Renal cortex interstitium (tissue), 15 donors: ENCODE results near the gene SLC38A9. TPM values are rescaled to one million over a fixed set of nuclear protein-coding genes. Genes with fewer than 3 reads are reported as not detected.
"Not testable (repeated sequence)": the region's sequence is repeated elsewhere in the genome, so short reads cannot be mapped to it uniquely, and the experiment has no call there.

Experiments used
- DNase-seq, 11 donors: peaks; one replicate each; pipeline ENCODE4 v3.0.0-alpha.2; 2013; ENCODE audit warnings: low read depth in 9 of 11, low spot score in 4 of 11; ENCODE audit errors: extremely low read depth in 1 of 11
- long read RNA-seq, 16 experiments: transcript quantifications; one replicate each; lab custom pipeline, GENCODE V29; 2026
- polyA plus RNA-seq, 3 donors: library from polyadenylated mRNA; unstranded; fragments of 120-200 nt; gene quantifications; one replicate each; pipeline ENCODE4 v1.2.1, GENCODE V29; 2013; ENCODE audit not compliant: insufficient read length in 3 of 3

SLC38A9 gene
- polyA plus RNA-seq = 10 to 100 TPM; 28.3 to 39.2 (median 34.5) TPM
- long read RNA-seq, donor 1 = 0 reads
- long read RNA-seq, donor 2 = 0 reads
- long read RNA-seq, donor 3, partial matches to known transcripts = 0 of 1 reads
- long read RNA-seq, donor 3, other reads (novel, unspliced or antisense) = 0 of 1 reads
- long read RNA-seq, donor 4 = 0 reads
- long read RNA-seq, donor 5 = 0 reads
- long read RNA-seq, donor 6 = 0 reads
- long read RNA-seq, donor 7, partial matches to known transcripts = 0 of 1 reads
- long read RNA-seq, donor 7, other reads (novel, unspliced or antisense) = 0 of 1 reads
- long read RNA-seq, donor 8 = 0 reads
- long read RNA-seq, donor 9, partial matches to known transcripts = 0 of 1 reads
- long read RNA-seq, donor 9, other reads (novel, unspliced or antisense) = 0 of 1 reads
- long read RNA-seq, donor 10, partial matches to known transcripts = 8 of 9 reads
- long read RNA-seq, donor 10, other reads (novel, unspliced or antisense) = 0 of 9 reads
- long read RNA-seq, donor 11 = 0 reads
- long read RNA-seq, donor 12 = 0 reads
- long read RNA-seq, donor 13 = 0 reads
- long read RNA-seq, donor 14, partial matches to known transcripts = 0 of 2 reads
- long read RNA-seq, donor 14, other reads (novel, unspliced or antisense) = 0 of 2 reads
- long read RNA-seq, donor 15 = 0 reads
- long read RNA-seq, donor 16, transcript SLC38A9-202 (16 exons, 2,927 nt) = major isoform, 7 of 8 reads
- long read RNA-seq, donor 16, partial matches to known transcripts = 0 of 8 reads
- long read RNA-seq, donor 16, other reads (novel, unspliced or antisense) = 0 of 8 reads

- DNase-seq = peak; percentile 81 to 95 (median 92)
Measured at GRCh38 chr5:55712023-55712859, at the start of gene SLC38A9. Gene SLC38A9, minus strand, starts transcription at chr5:55712324. Its CDS starts 14,366 bp downstream, at chr5:55697958.

- not testable (repeated sequence) for DNase-seq
Measured at GRCh38 chr5:55761721-55762120, 49.6 kb upstream of the SLC38A9 start.

GRCh38 chr5:55758714-55759113 lies 46.6 kb upstream of the SLC38A9 start:
- no peak for DNase-seq

GRCh38 chr5:55758231-55758630 lies 46.1 kb upstream of the SLC38A9 start:
- no peak for DNase-seq

GRCh38 chr5:55750499-55750898 lies 38.4 kb upstream of the SLC38A9 start:
- DNase-seq = no peak

GRCh38 chr5:55750063-55750462 lies 37.9 kb upstream of the SLC38A9 start:
- DNase-seq = no peak

GRCh38 chr5:55749387-55749786 lies 37.3 kb upstream of the SLC38A9 start:
- peak in 6 of 11 donors; percentile 4 to 18 (median 8) for DNase-seq

GRCh38 chr5:55747778-55748318 lies 35.7 kb upstream of the SLC38A9 start:
- no peak for DNase-seq

GRCh38 chr5:55742778-55743177 lies 30.7 kb upstream of the SLC38A9 start:
- DNase-seq = no peak

- DNase-seq = no peak
Measured at GRCh38 chr5:55737793-55738192, 25.7 kb upstream of the SLC38A9 start, which contains the start of gene DDX4. Gene DDX4, plus strand, starts transcription at chr5:55738061. Its CDS starts 903 bp downstream, at chr5:55738964.

- no peak for DNase-seq
Measured at GRCh38 chr5:55734658-55735057, 22.5 kb upstream of the SLC38A9 start.

- DNase-seq = no peak
Measured at GRCh38 chr5:55732585-55732984, 20.5 kb upstream of the SLC38A9 start.

- no peak for DNase-seq
Measured at GRCh38 chr5:55731848-55732247, 19.7 kb upstream of the SLC38A9 start.

GRCh38 chr5:55724281-55724680 lies 12.2 kb upstream of the SLC38A9 start:
- no peak for DNase-seq

- no peak for DNase-seq
Measured at GRCh38 chr5:55720188-55720703, 8.1 kb upstream of the SLC38A9 start.

GRCh38 chr5:55719026-55719425 lies 6.9 kb upstream of the SLC38A9 start:
- not testable (repeated sequence) for DNase-seq

GRCh38 chr5:55715519-55716078 lies 3.5 kb upstream of the SLC38A9 start:
- no peak for DNase-seq

GRCh38 chr5:55714749-55715148 lies 2.6 kb upstream of the SLC38A9 start:
- no peak for DNase-seq
